K562 (cell line): ENCODE measurements around the gene FYB1. TPM values are rescaled to one million over a fixed set of nuclear protein-coding genes. Genes with fewer than 3 reads are reported as not detected.
A peak's percentile ranks its signal among the peaks of the same experiment; 100 is the strongest.

ENCODE experiments used
- BACH1 ChIP-seq: fragments of 200-800 bp; sonication (Bioruptor generic); IDR thresholded peaks from 2 replicates; pipeline ENCODE4 v1.6.1; 2016; ENCODE audit warnings: missing genetic modification characterization, missing compliant biosample characterization
- CBX3 ChIP-seq, 2 experiments: IDR thresholded peaks; 1 replicate in 1 of 2; 2 replicates in 1 of 2; pipeline ENCODE4 v1.6.1; 2012; ENCODE audit warnings: inconsistent platforms in 2 of 2, low read length in 2 of 2, borderline replicate concordance in 1 of 2, control low read depth in 1 of 2
- CHD1 ChIP-seq: fragments of 200-600 bp; sonication (generic); IDR thresholded peaks from one replicate; pipeline ENCODE4 v1.6.1; 2012; ENCODE audit warnings: mild to moderate bottlenecking, moderate library complexity, low read length, inconsistent platforms
- ETV6 ChIP-seq, 3 experiments: fragments of 150-350 bp in 1 of 3; sonication (generic) in 1 of 3; formaldehyde crosslinking in 1 of 3; IDR thresholded peaks; 2 replicates each; pipeline versions ENCODE4 v1.6.1 to v1.8.0; 2014 to 2022; ENCODE audit warnings: borderline replicate concordance in 2 of 3, low read depth in 2 of 3, antibody characterized with exemption in 1 of 3, low read length in 1 of 3, mild to moderate bottlenecking in 1 of 3, missing genetic modification reagents in 1 of 3
- HDAC6 ChIP-seq: IDR thresholded peaks from 2 replicates; pipeline ENCODE4 v1.6.1; 2012; ENCODE audit warnings: low read depth, mild to moderate bottlenecking, control low read depth, inconsistent platforms, low read length, moderate library complexity
- MCM7 ChIP-seq, 2 experiments: fragments of 450-650 bp; IDR thresholded peaks; 2 replicates each; pipeline ENCODE4 v1.6.1; 2016 to 2018
- NFATC3 ChIP-seq: fragments of 450-650 bp; IDR thresholded peaks from 2 replicates; pipeline ENCODE4 v1.6.1; 2017; ENCODE audit warnings: mild to moderate bottlenecking
- PCBP2 ChIP-seq: fragments of 200-400 bp; formaldehyde crosslinking; IDR thresholded peaks from 2 replicates; pipeline ENCODE4 v1.6.1; 2018; ENCODE audit warnings: low read length, low read depth, mild to moderate bottlenecking, moderate library complexity; ENCODE audit not compliant: poor library complexity, severe bottlenecking
- SAFB2 ChIP-seq: fragments of 200-400 bp; formaldehyde crosslinking; IDR thresholded peaks from 2 replicates; pipeline ENCODE4 v1.6.1; 2018; ENCODE audit warnings: borderline replicate concordance, low read length, low read depth, moderate library complexity; ENCODE audit not compliant: severe bottlenecking
- SPI1 ChIP-seq: IDR thresholded peaks from 2 replicates; pipeline ENCODE4 v1.6.1; 2011; ENCODE audit warnings: low read depth, low read length, control low read depth, borderline replicate concordance
- ZFP1 ChIP-seq: fragments of 450-650 bp; formaldehyde crosslinking; IDR thresholded peaks from 2 replicates; pipeline ENCODE4 v1.4.0; 2020; ENCODE audit warnings: mild to moderate bottlenecking, mixed read lengths
- ZNF707 ChIP-seq: fragments of 250-450 bp; sonication (Bioruptor Pico); conservative IDR thresholded peaks from 2 replicates; pipeline ENCODE4 v1.8.0; 2022; ENCODE audit warnings: inconsistent platforms, mild to moderate bottlenecking, moderate library complexity
- ZSCAN32 ChIP-seq: fragments of 450-650 bp; formaldehyde crosslinking; IDR thresholded peaks from 2 replicates; pipeline ENCODE4 v1.4.0; 2020; ENCODE audit warnings: mild to moderate bottlenecking, moderate library complexity
- polyA plus RNA-seq, 8 experiments: library from polyadenylated mRNA; depleted of rRNA in 4 of 8; stranded (reverse) in 5 of 8; unstranded in 3 of 8; fragments of >200 nt; fragmentation: Nextera tagmentation in 2 of 8; fragmentation: Illumina TruSeq in 1 of 8; extraction: Ambion mirVana in 2 of 8; extraction: Trizol in 1 of 8; gene quantifications; 2 replicates each; pipeline versions ENCODE4 v1.2.1 to v1.2.3, GENCODE V29; 2011 to 2014; ENCODE audit warnings: inconsistent platforms in 1 of 8, missing spikeins in 1 of 8
- total RNA-seq, 7 experiments: library from RNA; depleted of rRNA in 6 of 7; stranded (reverse); fragments of >200 nt in 6 of 7; fragmentation: Illumina TruSeq in 2 of 7; extraction: Trizol in 2 of 7; gene quantifications; 2 replicates each; pipeline versions ENCODE4 v1.2.1 to v1.2.3, GENCODE V29; 2011 to 2021; ENCODE audit warnings: low replicate concordance in 1 of 7
- TF ChIP-seq, protein P1 (sequence below): fragments of 250-450 bp; sonication (Bioruptor Pico); IDR thresholded peaks from 2 replicates; pipeline ENCODE4 v1.5.0; 2021; ENCODE audit warnings: mild to moderate bottlenecking, moderate library complexity
- TF ChIP-seq, protein P2 (sequence below): fragments of 450-650 bp; IDR thresholded peaks from 2 replicates; pipeline ENCODE4 v1.6.1; 2016
- TF ChIP-seq, protein P3 (sequence below), 2 experiments: fragments of 150-350 bp in 1 of 2; IDR thresholded peaks; 2 replicates each; pipeline ENCODE4 v1.6.1; 2012 to 2016; ENCODE audit warnings: low read depth in 2 of 2, low read length in 2 of 2, mild to moderate bottlenecking in 1 of 2, moderate library complexity in 1 of 2

Gene FYB1
- total and polyA plus RNA-seq, 9 of the 15 experiments (the other 6 are each of a cell fraction or from before 2014, with no cell fraction given), result 4.7 to 31.5 (median 9.7) TPM

DNA sequence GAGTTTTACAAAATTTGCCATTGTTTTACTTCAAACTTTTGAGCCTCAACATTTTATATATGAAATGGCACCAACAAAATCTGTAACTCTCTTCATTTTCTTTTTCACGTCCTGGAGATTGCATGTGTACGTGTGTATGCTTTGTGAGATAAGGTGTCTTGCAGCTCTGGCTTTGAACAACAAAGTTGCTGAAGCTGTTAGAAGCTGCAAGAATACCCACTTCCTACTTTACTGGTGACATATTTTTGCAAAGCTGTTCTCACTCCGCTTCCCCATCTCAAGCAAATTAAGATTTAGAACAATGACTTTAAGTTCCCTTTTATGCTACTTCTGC, 41.8 kb downstream of the FYB1 start (continued):
- TF ChIP-seq, protein P1, sequence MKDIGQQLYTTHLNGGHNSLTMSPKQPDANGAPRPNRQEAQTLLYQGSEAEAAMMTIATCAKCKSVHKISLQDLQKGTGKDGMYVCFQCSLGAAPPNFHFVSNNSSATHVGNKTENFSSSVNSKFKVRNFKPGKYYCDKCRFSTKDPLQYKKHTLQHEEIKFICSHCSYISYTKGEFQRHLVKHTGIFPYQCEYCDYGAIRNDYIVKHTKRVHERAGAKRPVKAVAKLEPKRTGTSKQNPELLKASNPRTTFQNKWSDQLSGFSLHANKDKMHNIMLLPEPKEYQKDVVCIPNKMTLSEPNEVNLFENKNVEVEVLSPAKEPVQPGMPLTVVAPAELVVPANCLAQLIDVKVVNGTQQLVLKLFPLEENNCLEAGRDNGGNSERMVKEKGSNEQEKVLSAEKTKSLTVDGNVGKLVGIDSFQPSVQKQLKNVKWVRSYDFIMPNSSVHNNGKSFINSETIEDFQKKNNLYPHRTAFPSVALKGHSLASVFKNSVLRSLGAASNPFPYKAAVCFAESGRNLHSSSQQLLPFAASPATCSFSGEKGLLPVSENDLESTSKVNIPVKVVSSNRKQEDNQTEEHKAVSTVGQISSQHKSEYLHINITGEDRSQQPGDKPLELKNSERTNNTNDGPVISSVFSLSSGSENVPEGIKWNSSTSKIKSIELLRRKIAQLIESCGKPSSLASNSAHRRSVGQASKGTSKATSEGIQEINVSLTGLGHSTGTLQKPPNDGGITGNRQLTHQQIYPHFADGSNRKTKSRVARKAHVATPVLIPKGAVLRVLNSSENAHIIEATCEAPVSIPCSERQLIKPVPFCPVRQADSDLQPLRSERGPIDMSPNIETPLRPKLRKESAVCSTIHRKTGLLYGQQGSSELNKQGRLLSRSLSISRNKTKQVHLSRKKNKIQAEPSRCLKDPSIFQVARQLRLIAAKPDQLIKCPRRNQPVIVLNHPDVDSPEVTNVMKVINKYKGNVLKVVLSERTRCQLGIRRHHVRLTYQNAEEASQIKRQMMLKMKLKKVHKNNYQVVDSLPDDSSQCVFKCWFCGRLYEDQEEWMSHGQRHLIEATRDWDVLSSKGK (CRISPR knock-in tag), result no peak
- no peak for TF ChIP-seq MCM7 (IDR thresholded peaks at IDR 0.05)
- TF ChIP-seq HDAC6, result no peak
- TF ChIP-seq ZNF707, result no peak
- TF ChIP-seq PCBP2, result no peak
- peak; percentile 90 for TF ChIP-seq SPI1
- TF ChIP-seq, protein P2, sequence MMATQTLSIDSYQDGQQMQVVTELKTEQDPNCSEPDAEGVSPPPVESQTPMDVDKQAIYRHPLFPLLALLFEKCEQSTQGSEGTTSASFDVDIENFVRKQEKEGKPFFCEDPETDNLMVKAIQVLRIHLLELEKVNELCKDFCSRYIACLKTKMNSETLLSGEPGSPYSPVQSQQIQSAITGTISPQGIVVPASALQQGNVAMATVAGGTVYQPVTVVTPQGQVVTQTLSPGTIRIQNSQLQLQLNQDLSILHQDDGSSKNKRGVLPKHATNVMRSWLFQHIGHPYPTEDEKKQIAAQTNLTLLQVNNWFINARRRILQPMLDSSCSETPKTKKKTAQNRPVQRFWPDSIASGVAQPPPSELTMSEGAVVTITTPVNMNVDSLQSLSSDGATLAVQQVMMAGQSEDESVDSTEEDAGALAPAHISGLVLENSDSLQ, result no peak
- TF ChIP-seq BACH1 (tag), result no peak
- TF ChIP-seq CBX3 (IDR thresholded peaks at IDR 0.05; ENCODE audit: borderline replicate concordance in 1 of 2, low read length in 2 of 2), result no peak
- TF ChIP-seq ETV6 (IDR thresholded peaks at IDR 0.05; ENCODE audit: borderline replicate concordance in 1 of 2, low read depth in 2 of 2, low read length in 1 of 2), result no peak
- TF ChIP-seq ETV6 (CRISPR knock-in tag; IDR thresholded peaks at IDR 0.05; ENCODE audit: borderline replicate concordance), result no peak
- no peak for TF ChIP-seq ZSCAN32 (CRISPR knock-in tag)
- TF ChIP-seq, protein P3, sequence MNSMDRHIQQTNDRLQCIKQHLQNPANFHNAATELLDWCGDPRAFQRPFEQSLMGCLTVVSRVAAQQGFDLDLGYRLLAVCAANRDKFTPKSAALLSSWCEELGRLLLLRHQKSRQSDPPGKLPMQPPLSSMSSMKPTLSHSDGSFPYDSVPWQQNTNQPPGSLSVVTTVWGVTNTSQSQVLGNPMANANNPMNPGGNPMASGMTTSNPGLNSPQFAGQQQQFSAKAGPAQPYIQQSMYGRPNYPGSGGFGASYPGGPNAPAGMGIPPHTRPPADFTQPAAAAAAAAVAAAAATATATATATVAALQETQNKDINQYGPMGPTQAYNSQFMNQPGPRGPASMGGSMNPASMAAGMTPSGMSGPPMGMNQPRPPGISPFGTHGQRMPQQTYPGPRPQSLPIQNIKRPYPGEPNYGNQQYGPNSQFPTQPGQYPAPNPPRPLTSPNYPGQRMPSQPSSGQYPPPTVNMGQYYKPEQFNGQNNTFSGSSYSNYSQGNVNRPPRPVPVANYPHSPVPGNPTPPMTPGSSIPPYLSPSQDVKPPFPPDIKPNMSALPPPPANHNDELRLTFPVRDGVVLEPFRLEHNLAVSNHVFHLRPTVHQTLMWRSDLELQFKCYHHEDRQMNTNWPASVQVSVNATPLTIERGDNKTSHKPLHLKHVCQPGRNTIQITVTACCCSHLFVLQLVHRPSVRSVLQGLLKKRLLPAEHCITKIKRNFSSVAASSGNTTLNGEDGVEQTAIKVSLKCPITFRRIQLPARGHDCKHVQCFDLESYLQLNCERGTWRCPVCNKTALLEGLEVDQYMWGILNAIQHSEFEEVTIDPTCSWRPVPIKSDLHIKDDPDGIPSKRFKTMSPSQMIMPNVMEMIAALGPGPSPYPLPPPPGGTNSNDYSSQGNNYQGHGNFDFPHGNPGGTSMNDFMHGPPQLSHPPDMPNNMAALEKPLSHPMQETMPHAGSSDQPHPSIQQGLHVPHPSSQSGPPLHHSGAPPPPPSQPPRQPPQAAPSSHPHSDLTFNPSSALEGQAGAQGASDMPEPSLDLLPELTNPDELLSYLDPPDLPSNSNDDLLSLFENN (IDR thresholded peaks at IDR 0.05; ENCODE audit: low read depth in 2 of 2, low read length in 2 of 2), result no peak
- no peak for TF ChIP-seq SAFB2
- no peak for TF ChIP-seq NFATC3
- TF ChIP-seq CHD1, result no peak
- no peak for TF ChIP-seq ZFP1 (CRISPR knock-in tag)
